SK-N-SH treated with all-trans-retinoic acid at 6 μM for 48 hours (cell line): Measurements from ENCODE around the gene SEMA6B.

ENCODE experiments used
- ATAC-seq: fragments of 200-7000 bp; cut with Tn5 transposase; 3 replicates; pipeline ENCODE4 v1.9.1; 2020; ENCODE audit warnings: mild to moderate bottlenecking, moderate library complexity
- ARNTL ChIP-seq: fragments of 450-650 bp; formaldehyde crosslinking; IDR thresholded peaks from 2 replicates; pipeline ENCODE4 v1.5.0; 2020; ENCODE audit warnings: low read depth, mild to moderate bottlenecking, moderate library complexity, borderline replicate concordance
- BACH2 ChIP-seq: fragments of 250-450 bp; sonication (Bioruptor Pico); IDR thresholded peaks from 2 replicates; pipeline ENCODE4 v1.9.0; 2021; ENCODE audit warnings: mild to moderate bottlenecking, borderline replicate concordance
- CREB5 ChIP-seq: fragments of 250-450 bp; sonication (Bioruptor Pico); IDR thresholded peaks from 2 replicates; pipeline ENCODE4 v1.5.1; 2020; ENCODE audit warnings: low read depth, mild to moderate bottlenecking, moderate library complexity
- CSDC2 ChIP-seq: fragments of 250-450 bp; sonication (Bioruptor Pico); IDR thresholded peaks from 2 replicates; pipeline ENCODE4 v1.5.0; 2020; ENCODE audit warnings: mild to moderate bottlenecking, moderate library complexity
- CSRNP3 ChIP-seq: fragments of 250-450 bp; sonication (Bioruptor Pico); IDR thresholded peaks from 2 replicates; pipeline ENCODE4 v1.5.1; 2021; ENCODE audit warnings: mild to moderate bottlenecking, moderate library complexity
- ESRRG ChIP-seq: fragments of 250-450 bp; sonication (Bioruptor Pico); IDR thresholded peaks from 2 replicates; pipeline ENCODE4 v1.6.1; 2021; ENCODE audit warnings: mild to moderate bottlenecking
- GLIS3 ChIP-seq: fragments of 250-450 bp; sonication (Bioruptor Pico); IDR thresholded peaks from 2 replicates; pipeline ENCODE4 v1.5.0; 2020; ENCODE audit warnings: mild to moderate bottlenecking, moderate library complexity
- ISL1 ChIP-seq: fragments of 250-450 bp; sonication (Bioruptor Pico); IDR thresholded peaks from 2 replicates; pipeline ENCODE4 v2.1.2; 2022; ENCODE audit warnings: mild to moderate bottlenecking, moderate library complexity
- OSR1 ChIP-seq: fragments of 250-450 bp; sonication (Bioruptor Pico); IDR thresholded peaks from 2 replicates; pipeline ENCODE4 v1.8.0; 2022; ENCODE audit warnings: moderate library complexity, mild to moderate bottlenecking, inconsistent platforms
- PATZ1 ChIP-seq: fragments of 250-450 bp; sonication (Bioruptor Pico); IDR thresholded peaks from 2 replicates; pipeline ENCODE4 v1.8.0; 2020; ENCODE audit warnings: mild to moderate bottlenecking, moderate library complexity, borderline replicate concordance
- POU6F1 ChIP-seq: fragments of 250-450 bp; sonication (Bioruptor Pico); IDR thresholded peaks from 2 replicates; pipeline ENCODE4 v1.8.0; 2021; ENCODE audit warnings: low read depth, mild to moderate bottlenecking, moderate library complexity, borderline replicate concordance
- PPARA ChIP-seq: fragments of 250-450 bp; sonication (Bioruptor Pico); IDR thresholded peaks from 2 replicates; pipeline ENCODE4 v1.5.0; 2020; ENCODE audit warnings: mild to moderate bottlenecking, borderline replicate concordance
- SNAI2 ChIP-seq: fragments of 250-450 bp; sonication (Bioruptor Pico); IDR thresholded peaks from 2 replicates; pipeline ENCODE4 v1.5.0; 2020; ENCODE audit warnings: mild to moderate bottlenecking, moderate library complexity
- TCF4 ChIP-seq: fragments of 250-450 bp; sonication (Bioruptor Pico); IDR thresholded peaks from 2 replicates; pipeline ENCODE4 v1.8.0; 2021; ENCODE audit warnings: mild to moderate bottlenecking, moderate library complexity, borderline replicate concordance
- TOX ChIP-seq: fragments of 250-450 bp; sonication (Bioruptor Pico); IDR thresholded peaks from 2 replicates; pipeline ENCODE4 v1.8.0; 2021; ENCODE audit warnings: mild to moderate bottlenecking, moderate library complexity, borderline replicate concordance
- TSHZ2 ChIP-seq: fragments of 250-450 bp; sonication (Bioruptor Pico); IDR thresholded peaks from 2 replicates; pipeline ENCODE4 v1.5.0; 2020; ENCODE audit warnings: mild to moderate bottlenecking, moderate library complexity
- ZC3H10 ChIP-seq: fragments of 250-450 bp; sonication (Bioruptor Pico); IDR thresholded peaks from 2 replicates; pipeline ENCODE4 v1.5.1; 2021; ENCODE audit warnings: mild to moderate bottlenecking, moderate library complexity
- ZFP3 ChIP-seq: fragments of 250-450 bp; sonication (Bioruptor Pico); IDR thresholded peaks from 2 replicates; pipeline ENCODE4 v1.5.0; 2020; ENCODE audit warnings: mild to moderate bottlenecking, moderate library complexity
- ZFP30 ChIP-seq: fragments of 450-650 bp; formaldehyde crosslinking; IDR thresholded peaks from 2 replicates; pipeline ENCODE4 v1.5.0; 2022; ENCODE audit warnings: mild to moderate bottlenecking, moderate library complexity
- ZNF565 ChIP-seq: fragments of 450-650 bp; formaldehyde crosslinking; conservative IDR thresholded peaks from 2 replicates; pipeline ENCODE4 v1.5.0; 2020; ENCODE audit warnings: low read depth, mild to moderate bottlenecking, moderate library complexity
- ZNF70 ChIP-seq: fragments of 450-650 bp; formaldehyde crosslinking; IDR thresholded peaks from 2 replicates; pipeline ENCODE4 v1.5.0; 2020; ENCODE audit warnings: mild to moderate bottlenecking, moderate library complexity
- ZNF8 ChIP-seq: fragments of 450-650 bp; formaldehyde crosslinking; IDR thresholded peaks from 2 replicates; pipeline ENCODE4 v1.5.0; 2020; ENCODE audit warnings: mild to moderate bottlenecking, moderate library complexity

SEMA6B gene

GRCh38 chr19:4501691-4502090, 57.8 kb downstream of the SEMA6B start:
- no peak for ATAC-seq
- no peak for TF ChIP-seq ZFP30 (CRISPR knock-in tag)
- TF ChIP-seq CSDC2 (CRISPR knock-in tag), result no peak
- no peak for TF ChIP-seq ZNF8 (CRISPR knock-in tag)
- no peak for TF ChIP-seq TOX (CRISPR knock-in tag)
- TF ChIP-seq ZC3H10 (CRISPR knock-in tag), result no peak
- TF ChIP-seq ESRRG (CRISPR knock-in tag), result no peak
- no peak for TF ChIP-seq GLIS3 (CRISPR knock-in tag)
- no peak for TF ChIP-seq TSHZ2 (CRISPR knock-in tag)
- TF ChIP-seq POU6F1 (CRISPR knock-in tag), result no peak
- no peak for TF ChIP-seq ZNF565 (CRISPR knock-in tag)
- TF ChIP-seq ARNTL (CRISPR knock-in tag), result no peak
- no peak for TF ChIP-seq CSRNP3
- TF ChIP-seq PPARA (CRISPR knock-in tag), result no peak
- no peak for TF ChIP-seq OSR1 (CRISPR knock-in tag)
- TF ChIP-seq SNAI2 (CRISPR knock-in tag), result no peak
- TF ChIP-seq ZNF70 (CRISPR knock-in tag), result no peak
- no peak for TF ChIP-seq TCF4 (CRISPR knock-in tag)

- TF ChIP-seq BACH2, result no peak
- no peak for TF ChIP-seq GLIS3 (CRISPR knock-in tag)
- no peak for TF ChIP-seq ZNF565 (CRISPR knock-in tag)
- TF ChIP-seq PATZ1 (CRISPR knock-in tag), result no peak
- TF ChIP-seq TCF4 (CRISPR knock-in tag), result no peak
- TF ChIP-seq CSDC2 (CRISPR knock-in tag), result no peak
- TF ChIP-seq PPARA (CRISPR knock-in tag), result no peak
- no peak for TF ChIP-seq CSRNP3
- TF ChIP-seq OSR1 (CRISPR knock-in tag), result no peak
Measured at GRCh38 chr19:4500841-4501591, 58.5 kb downstream of the SEMA6B start.

GRCh38 chr19:4499855-4500254, 59.6 kb downstream of the SEMA6B start:
- no peak for ATAC-seq
- no peak for TF ChIP-seq ZNF70 (CRISPR knock-in tag)
- TF ChIP-seq PPARA (CRISPR knock-in tag), result no peak
- TF ChIP-seq CSDC2 (CRISPR knock-in tag), result no peak
- no peak for TF ChIP-seq OSR1 (CRISPR knock-in tag)
- TF ChIP-seq SNAI2 (CRISPR knock-in tag), result no peak
- TF ChIP-seq ZNF8 (CRISPR knock-in tag), result no peak
- TF ChIP-seq CREB5 (CRISPR knock-in tag), result no peak
- no peak for TF ChIP-seq ZC3H10 (CRISPR knock-in tag)
- TF ChIP-seq ZFP3 (CRISPR knock-in tag), result no peak
- TF ChIP-seq POU6F1 (CRISPR knock-in tag), result no peak
- TF ChIP-seq ARNTL (CRISPR knock-in tag), result no peak
- no peak for TF ChIP-seq CSRNP3
- TF ChIP-seq ESRRG (CRISPR knock-in tag), result no peak
- no peak for TF ChIP-seq ISL1 (CRISPR knock-in tag)

More at GRCh38 chr19:4500841-4501591, 58.5 kb downstream of the SEMA6B start:
- ATAC-seq, result no peak
